Measurements from ENCODE around the gene NTM. TPM values are rescaled to one million over a fixed set of nuclear protein-coding genes. Genes with fewer than 3 reads are reported as not detected.

Gene NTM
- total and polyA plus RNA-seq, 2 donors from 2014 or later: 0.92 to 10.3 TPM

GRCh38 chr11:131468565-131468964, 98.2 kb downstream of the NTM start:
- DNase-seq: no peak
- H3K4me1 ChIP-seq (ENCODE audit: control insufficient read depth in 2 of 3, insufficient read depth in 2 of 3, low read depth in 1 of 3, low read length in 3 of 3): no peaks in the 10 kb centered on the region
- no peak overlapping the region for H3K27ac ChIP-seq (ENCODE audit: low read depth in 2 of 2, low read length in 2 of 2)
- H3K9me3 ChIP-seq (ENCODE audit: control insufficient read depth in 2 of 3, insufficient read depth in 1 of 3, low read length in 3 of 3): no peaks in the 10 kb centered on the region
- TF ChIP-seq CTCF (IDR thresholded peaks at IDR 0.05; ENCODE audit: borderline replicate concordance, extremely low read depth, insufficient read depth): no peak
- H3K27me3 ChIP-seq (ENCODE audit: control insufficient read depth, insufficient read depth, low read length): no peaks in the 10 kb centered on the region
- no peak for FAIRE-seq
- H3K36me3 ChIP-seq (ENCODE audit: control insufficient read depth in 2 of 3, insufficient read depth in 3 of 3, low read length in 3 of 3): no peaks in the 10 kb centered on the region
- no peak overlapping the region for H3K4me3 ChIP-seq (ENCODE audit: low read length in 3 of 3)
- H3K9ac ChIP-seq (ENCODE audit: low read length in 3 of 3): no peak overlapping the region
- intact Hi-C loops (cut with DNase I): no loop called here

GRCh38 chr11:131470216-131470925, 100.0 kb downstream of the NTM start:
- Histone ChIP-seq H3K27ac (ENCODE audit: low read depth in 2 of 2, low read length in 2 of 2) (no peak overlapping the region), H3K9me3 (ENCODE audit: control insufficient read depth in 2 of 3, insufficient read depth in 1 of 3, low read length in 3 of 3) (no peaks in the 10 kb centered on the region), H3K36me3 (ENCODE audit: control insufficient read depth in 2 of 3, insufficient read depth in 3 of 3, low read length in 3 of 3) (no peaks in the 10 kb centered on the region), H3K4me1 (ENCODE audit: control insufficient read depth in 2 of 3, insufficient read depth in 2 of 3, low read depth in 1 of 3, low read length in 3 of 3) (no peaks in the 10 kb centered on the region), H3K9ac (ENCODE audit: low read length in 3 of 3) (no peak overlapping the region), H3K4me3 (ENCODE audit: low read length in 3 of 3) (no peak overlapping the region), H3K27me3 (ENCODE audit: control insufficient read depth, insufficient read depth, low read length) (no peaks in the 10 kb centered on the region)
- FAIRE-seq (no peak), DNase-seq (no peak)
- TF ChIP-seq CTCF (IDR thresholded peaks at IDR 0.05; ENCODE audit: borderline replicate concordance, extremely low read depth, insufficient read depth): no peak
- intact Hi-C loops (cut with DNase I): no loop called here

GRCh38 chr11:131471976-131472375, 101.6 kb downstream of the NTM start:
- Histone ChIP-seq H3K9me3 (ENCODE audit: control insufficient read depth in 2 of 3, insufficient read depth in 1 of 3, low read length in 3 of 3) (no peaks in the 10 kb centered on the region), H3K4me3 (ENCODE audit: low read length in 3 of 3) (no peak overlapping the region), H3K27me3 (ENCODE audit: control insufficient read depth, insufficient read depth, low read length) (no peaks in the 10 kb centered on the region), H3K9ac (ENCODE audit: low read length in 3 of 3) (no peak overlapping the region), H3K27ac (ENCODE audit: low read depth in 2 of 2, low read length in 2 of 2) (no peak overlapping the region), H3K36me3 (ENCODE audit: control insufficient read depth in 2 of 3, insufficient read depth in 3 of 3, low read length in 3 of 3) (no peaks in the 10 kb centered on the region), H3K4me1 (ENCODE audit: control insufficient read depth in 2 of 3, insufficient read depth in 2 of 3, low read depth in 1 of 3, low read length in 3 of 3) (no peaks in the 10 kb centered on the region)
- TF ChIP-seq CTCF (IDR thresholded peaks at IDR 0.05; ENCODE audit: borderline replicate concordance, extremely low read depth, insufficient read depth): no peak
- DNase-seq: peak in 4 of 5 donors; percentile 66 to 89 (median 80)
- FAIRE-seq: no peak
- intact Hi-C loops (cut with DNase I): no loop called here

DNA sequence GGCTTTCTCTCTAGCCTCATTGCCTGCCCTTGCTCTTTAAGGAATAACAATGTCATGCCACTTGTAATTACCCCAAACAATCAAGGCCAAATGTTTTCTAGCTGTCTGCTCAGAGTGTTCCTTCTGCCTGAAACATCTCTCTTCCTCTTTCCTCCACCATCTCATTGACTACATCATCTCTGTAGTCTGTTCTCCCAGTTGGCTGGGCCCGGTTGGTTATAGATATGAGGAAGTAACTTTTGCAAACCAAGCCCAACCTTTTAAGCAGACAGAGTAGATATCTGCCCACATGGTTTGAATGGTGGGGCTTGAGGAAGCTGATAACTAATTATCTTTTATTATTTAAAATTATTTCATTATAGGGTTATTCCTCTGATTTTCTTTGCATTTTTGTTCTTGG, 104.5 kb downstream of the NTM start:
- H3K4me1 ChIP-seq (ENCODE audit: control insufficient read depth in 2 of 3, insufficient read depth in 2 of 3, low read depth in 1 of 3, low read length in 3 of 3): no peaks in the 10 kb centered on the region
- no peak overlapping the region for H3K9ac ChIP-seq (ENCODE audit: low read length in 3 of 3)
- H3K36me3 ChIP-seq (ENCODE audit: control insufficient read depth in 2 of 3, insufficient read depth in 3 of 3, low read length in 3 of 3): no peaks in the 10 kb centered on the region
- DNase-seq (no peak), FAIRE-seq (no peak)
- H3K27me3 ChIP-seq (ENCODE audit: control insufficient read depth, insufficient read depth, low read length): peaks cover 2% of the 10 kb centered on the region
- no peak for TF ChIP-seq CTCF (IDR thresholded peaks at IDR 0.05; ENCODE audit: borderline replicate concordance, extremely low read depth, insufficient read depth)
- no peak overlapping the region for H3K27ac ChIP-seq (ENCODE audit: low read depth in 2 of 2, low read length in 2 of 2)
- H3K9me3 ChIP-seq (ENCODE audit: control insufficient read depth in 2 of 3, insufficient read depth in 1 of 3, low read length in 3 of 3): no peaks in the 10 kb centered on the region
- intact Hi-C loops (cut with DNase I): no loop called here
- H3K4me3 ChIP-seq (ENCODE audit: low read length in 3 of 3): no peak overlapping the region
